ENCODE measurements around the gene NIM1K.
A peak's percentile ranks its signal among the peaks of the same experiment; 100 is the strongest.
"Not testable (repeated sequence)": the region's sequence is repeated elsewhere in the genome, so short reads cannot be mapped to it uniquely, and the experiment has no call there.

The NIM1K gene

GRCh38 chr5:43191740-43192557, at the start of gene NIM1K:
Gene NIM1K, plus strand, starts transcription at chr5:43192225. Its CDS starts 53,551 bp downstream, at chr5:43245776.
- peak in 1 of 4 experiments; percentile 2 for DNase-seq

GRCh38 chr5:43145071-43145470, 47.0 kb upstream of the NIM1K start:
- DNase-seq: no peak

GRCh38 chr5:43146958-43147357, 45.1 kb upstream of the NIM1K start:
- no peak for DNase-seq

- no peak for DNase-seq
Observed at GRCh38 chr5:43148417-43148816, 43.6 kb upstream of the NIM1K start.

- no peak for DNase-seq
Observed at GRCh38 chr5:43149231-43149630, 42.8 kb upstream of the NIM1K start.

- DNase-seq: no peak
Observed at GRCh38 chr5:43150075-43150474, 42.0 kb upstream of the NIM1K start.

GRCh38 chr5:43150748-43151147, 41.3 kb upstream of the NIM1K start:
- DNase-seq: no peak

GRCh38 chr5:43152946-43153345, 39.1 kb upstream of the NIM1K start:
- DNase-seq: no peak

- DNase-seq: no peak
Observed at GRCh38 chr5:43154469-43154868, 37.6 kb upstream of the NIM1K start.

- DNase-seq: no peak
Observed at GRCh38 chr5:43155394-43156096, 36.5 kb upstream of the NIM1K start.

GRCh38 chr5:43156388-43156787, 35.6 kb upstream of the NIM1K start:
- DNase-seq: no peak

GRCh38 chr5:43157068-43157467, 35.0 kb upstream of the NIM1K start:
- no peak for DNase-seq

- no peak for DNase-seq
Observed at GRCh38 chr5:43161244-43161643, 30.8 kb upstream of the NIM1K start.

- DNase-seq: not testable (repeated sequence)
Observed at GRCh38 chr5:43164801-43165200, 27.2 kb upstream of the NIM1K start.

GRCh38 chr5:43165323-43165722, 26.7 kb upstream of the NIM1K start:
- no peak for DNase-seq

- DNase-seq: no peak
Observed at GRCh38 chr5:43168175-43168574, 23.9 kb upstream of the NIM1K start.

- no peak for DNase-seq
Observed at GRCh38 chr5:43171451-43171850, 20.6 kb upstream of the NIM1K start.

- no peak for DNase-seq
Observed at GRCh38 chr5:43171926-43172325, 20.1 kb upstream of the NIM1K start.

GRCh38 chr5:43172779-43173178, 19.2 kb upstream of the NIM1K start:
- no peak for DNase-seq

GRCh38 chr5:43174586-43174985, 17.4 kb upstream of the NIM1K start:
- no peak for DNase-seq

GRCh38 chr5:43179836-43180235, 12.2 kb upstream of the NIM1K start:
- DNase-seq: no peak

GRCh38 chr5:43182421-43182820, 9.6 kb upstream of the NIM1K start:
- DNase-seq: no peak

- not testable (repeated sequence) for DNase-seq
Observed at GRCh38 chr5:43183101-43183500, 8.9 kb upstream of the NIM1K start.
